ENCODE data around the gene DNAJC1.

DNA sequence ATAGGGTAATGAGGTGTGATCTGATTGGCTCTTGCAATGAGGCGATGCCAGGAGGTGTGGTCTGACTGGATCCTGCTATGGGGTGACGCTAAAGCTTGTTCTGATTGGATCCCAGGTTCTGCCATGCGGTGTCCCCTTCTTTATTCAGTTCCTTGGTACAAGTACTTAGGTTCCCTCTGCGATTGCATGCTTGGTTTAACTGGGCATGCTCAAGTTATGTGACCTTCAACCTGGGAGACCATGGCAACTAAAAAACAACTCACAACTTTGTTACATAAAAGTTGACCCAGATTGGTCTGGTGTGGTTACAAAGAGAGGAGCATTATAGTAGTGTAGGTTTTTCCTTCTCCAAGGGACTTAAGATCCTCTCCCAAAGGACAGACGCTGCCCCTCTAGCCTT, 49.5 kb upstream of the DNAJC1 start:
- no peak for TF ChIP-seq CTCF (IDR thresholded peaks at IDR 0.05)
- no peak for TF ChIP-seq POLR2A (IDR thresholded peaks at IDR 0.05)
